ENCODE measurements around the gene LMLN.
"Not testable (repeated sequence)": the region's sequence is repeated elsewhere in the genome, so short reads cannot be mapped to it uniquely, and the experiment has no call there.

LMLN gene

GRCh38 chr3:198081421-198081844 is 121.4 kb downstream of the LMLN start:
- no peak for DNase-seq

- DNase-seq: not testable (repeated sequence)
Observed at GRCh38 chr3:198082226-198082625, 122.2 kb downstream of the LMLN start.

GRCh38 chr3:198088421-198088955 is 128.5 kb downstream of the LMLN start:
- DNase-seq: no peak

GRCh38 chr3:198090795-198091332 is 130.8 kb downstream of the LMLN start:
- no peak for DNase-seq

- no peak for DNase-seq
Observed at GRCh38 chr3:198092276-198092675, 132.3 kb downstream of the LMLN start.

- no peak for DNase-seq
Observed at GRCh38 chr3:198093112-198093679, 133.2 kb downstream of the LMLN start.
